Stimulated activated naive CD8-positive, alpha-beta T cell treated with anti-CD3 and anti-CD28 coated beads, Interleukin-15, Interleukin-2, amounts not matched to agents 100 ng/mL and 50 ng/mL, for 24 hours (primary cell): ENCODE results near the gene FIGNL1.
"Not testable (repeated sequence)": the region's sequence is repeated elsewhere in the genome, so short reads cannot be mapped to it uniquely, and the experiment has no call there.

Experiments
- H3K27ac Mint-ChIP-seq: one replicate; pipeline ENCODE4 v1.8.0; 2021; ENCODE audit warnings: mild to moderate bottlenecking, mixed read lengths
- H3K27me3 Mint-ChIP-seq: one replicate; pipeline ENCODE4 v1.8.0; 2021; ENCODE audit warnings: mixed read lengths
- H3K36me3 Mint-ChIP-seq: one replicate; pipeline ENCODE4 v1.8.0; 2021; ENCODE audit warnings: low read depth, mixed read lengths
- H3K4me1 Mint-ChIP-seq: one replicate; pipeline ENCODE4 v1.8.0; 2021; ENCODE audit warnings: low read depth, mixed read lengths
- H3K4me3 Mint-ChIP-seq: one replicate; pipeline ENCODE4 v1.8.0; 2021; ENCODE audit warnings: mild to moderate bottlenecking, mixed read lengths
- H3K9me3 Mint-ChIP-seq: one replicate; pipeline ENCODE4 v1.8.0; 2021; ENCODE audit warnings: mixed read lengths

The FIGNL1 gene

GRCh38 chr7:50476953-50477625 lies 26.9 kb upstream of the FIGNL1 start:
- H3K4me3 Mint-ChIP-seq, result no peak overlapping the region
- H3K27ac Mint-ChIP-seq, result no peak overlapping the region
- peaks cover 4% of the 10 kb centered on the region for H3K4me1 Mint-ChIP-seq
- no peaks in the 10 kb centered on the region for H3K9me3 Mint-ChIP-seq
- H3K36me3 Mint-ChIP-seq, result no peaks in the 10 kb centered on the region
- H3K27me3 Mint-ChIP-seq, result no peaks in the 10 kb centered on the region

GRCh38 chr7:50475340-50475739 lies 25.2 kb upstream of the FIGNL1 start:
- no peaks in the 10 kb centered on the region for H3K27me3 Mint-ChIP-seq

GRCh38 chr7:50474382-50475160 lies 24.4 kb upstream of the FIGNL1 start:
- Mint-ChIP-seq H3K9me3 (no peaks in the 10 kb centered on the region), H3K27me3 (no peaks in the 10 kb centered on the region), H3K27ac (no peak overlapping the region), H3K36me3 (no peaks in the 10 kb centered on the region), H3K4me1 (peaks cover 4% of the 10 kb centered on the region), H3K4me3 (no peak overlapping the region)

More at GRCh38 chr7:50475340-50475739, 25.2 kb upstream of the FIGNL1 start:
- Mint-ChIP-seq H3K36me3 (no peaks in the 10 kb centered on the region), H3K4me3 (no peak overlapping the region), H3K9me3 (no peaks in the 10 kb centered on the region), H3K4me1 (peaks cover 4% of the 10 kb centered on the region), H3K27ac (no peak overlapping the region)

- Mint-ChIP-seq H3K27ac (no peak overlapping the region), H3K9me3 (no peaks in the 10 kb centered on the region), H3K27me3 (no peaks in the 10 kb centered on the region)
Observed at GRCh38 chr7:50473531-50473930, 23.4 kb upstream of the FIGNL1 start.

GRCh38 chr7:50472427-50472826 lies 22.3 kb upstream of the FIGNL1 start:
- H3K36me3 Mint-ChIP-seq, result no peaks in the 10 kb centered on the region
- H3K27ac Mint-ChIP-seq, result no peak overlapping the region
- no peak overlapping the region for H3K4me3 Mint-ChIP-seq
- H3K27me3 Mint-ChIP-seq, result no peaks in the 10 kb centered on the region
- peaks cover 14% of the 10 kb centered on the region for H3K4me1 Mint-ChIP-seq
- no peaks in the 10 kb centered on the region for H3K9me3 Mint-ChIP-seq

More at GRCh38 chr7:50473531-50473930, 23.4 kb upstream of the FIGNL1 start:
- no peaks in the 10 kb centered on the region for H3K36me3 Mint-ChIP-seq
- H3K4me3 Mint-ChIP-seq, result no peak overlapping the region
- H3K4me1 Mint-ChIP-seq, result peaks cover 4% of the 10 kb centered on the region

- Mint-ChIP-seq H3K4me3 (no peak overlapping the region), H3K27me3 (peaks cover under 1% of the 10 kb centered on the region), H3K4me1 (peaks cover 16% of the 10 kb centered on the region), H3K27ac (no peak overlapping the region), H3K9me3 (no peaks in the 10 kb centered on the region), H3K36me3 (no peaks in the 10 kb centered on the region)
Observed at GRCh38 chr7:50471970-50472369, 21.8 kb upstream of the FIGNL1 start.

- peaks cover 5% of the 10 kb centered on the region for H3K27me3 Mint-ChIP-seq
- H3K27ac Mint-ChIP-seq, result no peak overlapping the region
- no peaks in the 10 kb centered on the region for H3K9me3 Mint-ChIP-seq
- no peaks in the 10 kb centered on the region for H3K36me3 Mint-ChIP-seq
- H3K4me1 Mint-ChIP-seq, result peaks cover 16% of the 10 kb centered on the region
- no peak overlapping the region for H3K4me3 Mint-ChIP-seq
Observed at GRCh38 chr7:50470250-50471163, 20.4 kb upstream of the FIGNL1 start.

GRCh38 chr7:50469181-50469580 lies 19.0 kb upstream of the FIGNL1 start:
- Mint-ChIP-seq H3K4me1 (peaks cover 12% of the 10 kb centered on the region), H3K36me3 (no peaks in the 10 kb centered on the region), H3K27me3 (peaks cover 5% of the 10 kb centered on the region), H3K27ac (no peak overlapping the region), H3K4me3 (no peak overlapping the region), H3K9me3 (no peaks in the 10 kb centered on the region)

- Mint-ChIP-seq H3K4me1 (peaks cover 12% of the 10 kb centered on the region), H3K4me3 (peak overlapping the region; percentile 38), H3K36me3 (no peaks in the 10 kb centered on the region), H3K27ac (no peak overlapping the region), H3K27me3 (peaks cover 5% of the 10 kb centered on the region), H3K9me3 (no peaks in the 10 kb centered on the region)
Observed at GRCh38 chr7:50467817-50468610, 17.9 kb upstream of the FIGNL1 start.

GRCh38 chr7:50466815-50467585 lies 16.9 kb upstream of the FIGNL1 start:
- Mint-ChIP-seq H3K9me3 (no peaks in the 10 kb centered on the region), H3K36me3 (no peaks in the 10 kb centered on the region), H3K27me3 (peaks cover 5% of the 10 kb centered on the region), H3K27ac (peak overlapping the region; percentile 13), H3K4me1 (peaks cover 12% of the 10 kb centered on the region), H3K4me3 (no peak overlapping the region)

- Mint-ChIP-seq H3K27me3 (peaks cover 5% of the 10 kb centered on the region), H3K27ac (no peak overlapping the region), H3K36me3 (no peaks in the 10 kb centered on the region), H3K4me3 (no peak overlapping the region), H3K9me3 (no peaks in the 10 kb centered on the region), H3K4me1 (peaks cover 8% of the 10 kb centered on the region)
Observed at GRCh38 chr7:50463035-50463434, 12.9 kb upstream of the FIGNL1 start.

GRCh38 chr7:50462361-50462760 lies 12.2 kb upstream of the FIGNL1 start:
- Mint-ChIP-seq H3K4me1 (peaks cover 1% of the 10 kb centered on the region), H3K27ac (no peak overlapping the region), H3K27me3 (peaks cover 10% of the 10 kb centered on the region), H3K9me3 (no peaks in the 10 kb centered on the region), H3K4me3 (no peak overlapping the region), H3K36me3 (no peaks in the 10 kb centered on the region)

- Mint-ChIP-seq H3K4me3 (no peak overlapping the region), H3K9me3 (no peaks in the 10 kb centered on the region), H3K27me3 (peaks cover 6% of the 10 kb centered on the region), H3K27ac (no peak overlapping the region), H3K4me1 (no peaks in the 10 kb centered on the region), H3K36me3 (no peaks in the 10 kb centered on the region)
Observed at GRCh38 chr7:50461695-50462094, 11.5 kb upstream of the FIGNL1 start.

- H3K27ac Mint-ChIP-seq, H3K36me3 Mint-ChIP-seq, H3K9me3 Mint-ChIP-seq, H3K27me3 Mint-ChIP-seq, H3K4me1 Mint-ChIP-seq, H3K4me3 Mint-ChIP-seq: not testable (repeated sequence)
Observed at GRCh38 chr7:50459183-50459582, 9.0 kb upstream of the FIGNL1 start.
